Parathyroid adenoma (tissue), 2 donors: ENCODE data around the gene LDHAL6A.
"Not testable (repeated sequence)": the region's sequence is repeated elsewhere in the genome, so short reads cannot be mapped to it uniquely, and the experiment has no call there.

Source experiments
- H2AFZ ChIP-seq: fragments of 300-600 bp; sonication (generic); one replicate; pipeline ENCODE4 v1.7.0; 2017; ENCODE audit warnings: antibody characterized with exemption, mild to moderate bottlenecking
- H3K27ac ChIP-seq: fragments of 300-600 bp; sonication (generic); one replicate; pipeline ENCODE4 v1.7.0; 2017
- H3K27me3 ChIP-seq: fragments of 300-600 bp; sonication (generic); one replicate; pipeline ENCODE4 v1.7.0; 2017; ENCODE audit warnings: low read length; ENCODE audit not compliant: control insufficient read depth, insufficient read depth
- H3K36me3 ChIP-seq: fragments of 300-600 bp; sonication (generic); one replicate; pipeline ENCODE4 v1.7.0; 2017; ENCODE audit warnings: low read length; ENCODE audit not compliant: control insufficient read depth, insufficient read depth
- H3K4me1 ChIP-seq: fragments of 300-600 bp; sonication (generic); one replicate; pipeline ENCODE4 v1.7.0; 2017; ENCODE audit warnings: control low read depth
- H3K4me2 ChIP-seq: fragments of 300-600 bp; sonication (generic); one replicate; pipeline ENCODE4 v1.7.0; 2017; ENCODE audit warnings: low read length
- H3K4me3 ChIP-seq: fragments of 300-600 bp; sonication (generic); one replicate; pipeline ENCODE4 v1.7.0; 2017; ENCODE audit warnings: low read depth, low read length
- H3K79me2 ChIP-seq: fragments of 300-600 bp; sonication (generic); one replicate; pipeline ENCODE4 v1.7.0; 2017; ENCODE audit warnings: control low read depth
- H3K9ac ChIP-seq: fragments of 300-600 bp; sonication (generic); one replicate; pipeline ENCODE4 v1.7.0; 2017; ENCODE audit warnings: mild to moderate bottlenecking
- H3K9me3 ChIP-seq: fragments of 300-600 bp; sonication (generic); one replicate; pipeline ENCODE4 v1.7.0; 2017; ENCODE audit warnings: low read length; ENCODE audit not compliant: control insufficient read depth
- TF ChIP-seq, protein P1 (sequence below): fragments of 300-600 bp; sonication (generic); IDR thresholded peaks from one replicate; pipeline ENCODE4 v1.7.0; 2017; ENCODE audit warnings: antibody characterized with exemption, mild to moderate bottlenecking
- donor health status: primary hyperparathyroidism.

LDHAL6A gene

GRCh38 chr11:18455686-18456372, at the start of gene LDHAL6A:
Gene LDHAL6A (plus strand): TSS chr11:18455856. CDS start chr11:18456681, 825 bp downstream.
- TF ChIP-seq, protein P1, sequence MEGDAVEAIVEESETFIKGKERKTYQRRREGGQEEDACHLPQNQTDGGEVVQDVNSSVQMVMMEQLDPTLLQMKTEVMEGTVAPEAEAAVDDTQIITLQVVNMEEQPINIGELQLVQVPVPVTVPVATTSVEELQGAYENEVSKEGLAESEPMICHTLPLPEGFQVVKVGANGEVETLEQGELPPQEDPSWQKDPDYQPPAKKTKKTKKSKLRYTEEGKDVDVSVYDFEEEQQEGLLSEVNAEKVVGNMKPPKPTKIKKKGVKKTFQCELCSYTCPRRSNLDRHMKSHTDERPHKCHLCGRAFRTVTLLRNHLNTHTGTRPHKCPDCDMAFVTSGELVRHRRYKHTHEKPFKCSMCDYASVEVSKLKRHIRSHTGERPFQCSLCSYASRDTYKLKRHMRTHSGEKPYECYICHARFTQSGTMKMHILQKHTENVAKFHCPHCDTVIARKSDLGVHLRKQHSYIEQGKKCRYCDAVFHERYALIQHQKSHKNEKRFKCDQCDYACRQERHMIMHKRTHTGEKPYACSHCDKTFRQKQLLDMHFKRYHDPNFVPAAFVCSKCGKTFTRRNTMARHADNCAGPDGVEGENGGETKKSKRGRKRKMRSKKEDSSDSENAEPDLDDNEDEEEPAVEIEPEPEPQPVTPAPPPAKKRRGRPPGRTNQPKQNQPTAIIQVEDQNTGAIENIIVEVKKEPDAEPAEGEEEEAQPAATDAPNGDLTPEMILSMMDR: no peak
- H3K4me3 ChIP-seq: no peak within 1 kb of the TSS
- no peaks in the 10 kb centered on the region for H3K4me1 ChIP-seq
- H3K27ac ChIP-seq: no peak within 1 kb of the TSS
- no peaks in the 10 kb centered on the region for H3K36me3 ChIP-seq
- no peaks in the 10 kb centered on the region for H3K27me3 ChIP-seq
- no peaks in the 10 kb centered on the region for H3K79me2 ChIP-seq
- no peak within 1 kb of the TSS for H3K4me2 ChIP-seq
- H3K9ac ChIP-seq: no peak within 1 kb of the TSS
- no peak within 1 kb of the TSS for H2AFZ ChIP-seq
- no peaks in the 10 kb centered on the region for H3K9me3 ChIP-seq

GRCh38 chr11:18407400-18407799, 48.3 kb upstream of the LDHAL6A start:
- H2AFZ ChIP-seq, H3K4me1 ChIP-seq, H3K9ac ChIP-seq, H3K27ac ChIP-seq, H3K36me3 ChIP-seq, H3K4me2 ChIP-seq, H3K9me3 ChIP-seq, H3K79me2 ChIP-seq, H3K27me3 ChIP-seq, H3K4me3 ChIP-seq: not testable (repeated sequence)

DNA sequence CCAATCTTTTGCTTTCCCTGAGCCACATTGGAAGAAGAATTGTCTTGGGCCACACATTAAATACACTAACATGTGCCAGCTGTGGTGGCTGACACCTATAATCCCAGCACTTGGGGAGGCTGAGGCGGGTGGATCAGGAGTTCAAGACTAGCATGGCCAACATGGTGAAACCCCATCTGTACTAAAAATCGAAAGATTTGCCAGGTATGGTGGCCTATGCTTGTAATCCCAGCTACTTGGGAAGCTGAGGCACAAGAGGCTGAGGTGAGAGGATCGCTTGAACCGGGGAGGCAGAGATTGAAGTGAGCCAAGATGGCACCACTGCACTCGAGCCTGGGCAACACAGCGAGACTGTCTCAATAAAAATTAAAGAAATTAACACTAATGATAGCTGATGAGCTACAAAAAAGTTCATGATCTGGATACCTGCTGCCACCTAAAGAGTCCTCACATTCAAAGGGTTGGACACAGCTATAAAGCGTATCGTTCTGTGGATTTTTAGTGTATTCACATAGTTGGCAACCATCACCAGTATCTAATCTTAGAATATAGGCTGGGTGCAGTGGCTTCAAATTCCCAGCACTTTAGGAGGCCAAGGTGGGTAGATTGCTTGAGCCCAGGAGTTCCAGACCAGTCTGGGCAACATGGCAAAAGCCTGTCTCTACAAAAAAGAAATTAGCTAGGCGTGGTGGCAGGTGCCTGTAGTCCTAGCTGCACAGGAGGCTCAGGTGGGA, 46.9 kb upstream of the LDHAL6A start:
- Histone ChIP-seq H3K4me3 (no peak overlapping the region), H3K4me1 (no peaks in the 10 kb centered on the region), H3K9me3 (no peaks in the 10 kb centered on the region), H2AFZ (no peak overlapping the region), H3K36me3 (no peaks in the 10 kb centered on the region), H3K27ac (no peak overlapping the region), H3K9ac (no peak overlapping the region), H3K4me2 (no peak overlapping the region), H3K79me2 (no peaks in the 10 kb centered on the region), H3K27me3 (no peaks in the 10 kb centered on the region)
- TF ChIP-seq, protein P1: no peak

DNA sequence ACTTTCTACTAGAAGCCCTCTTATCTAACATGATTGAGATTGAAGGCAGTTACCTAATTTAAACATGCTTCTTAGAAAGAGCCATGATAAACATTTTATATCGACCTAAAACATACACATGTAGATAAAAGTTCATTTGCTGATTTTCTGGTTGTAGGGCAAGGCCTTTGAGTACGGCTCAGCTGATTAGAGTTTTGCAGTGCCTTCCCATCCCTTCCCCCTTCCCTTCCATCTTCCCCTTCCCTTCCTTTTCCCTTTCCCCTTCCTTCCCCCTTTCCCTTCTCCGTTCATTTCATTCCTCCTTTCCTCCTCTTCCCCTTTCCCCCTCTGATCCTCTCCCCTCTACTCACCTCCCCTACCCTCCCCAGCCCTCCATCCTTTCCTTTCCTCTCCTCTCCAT, 39.2 kb upstream of the LDHAL6A start:
- Histone ChIP-seq H3K36me3 (no peaks in the 10 kb centered on the region), H3K27me3 (no peaks in the 10 kb centered on the region), H3K4me2 (no peak overlapping the region), H2AFZ (no peak overlapping the region), H3K27ac (no peak overlapping the region), H3K9ac (no peak overlapping the region), H3K9me3 (no peaks in the 10 kb centered on the region), H3K4me1 (no peaks in the 10 kb centered on the region), H3K79me2 (no peaks in the 10 kb centered on the region), H3K4me3 (no peak overlapping the region)
- TF ChIP-seq, protein P1: no peak

DNA sequence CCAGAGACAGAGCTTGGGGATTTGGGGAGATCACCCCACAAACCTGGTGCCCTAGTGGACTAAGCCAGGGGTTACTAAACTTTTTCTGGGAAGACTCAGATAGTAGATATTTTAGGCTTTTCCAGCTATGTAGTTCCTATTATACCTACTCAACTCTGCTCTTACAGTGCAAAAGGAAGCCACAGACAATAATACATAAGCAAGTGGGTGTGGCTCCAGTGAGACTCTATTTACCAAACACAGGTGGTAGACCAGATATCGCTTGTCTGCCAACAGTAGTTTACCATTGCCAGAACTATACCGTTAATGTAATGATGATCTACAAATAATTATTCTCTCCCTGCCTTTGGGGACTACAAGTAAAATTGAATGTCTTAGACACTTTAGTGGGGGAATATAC, 36.6 kb upstream of the LDHAL6A start:
- H3K36me3 ChIP-seq: no peaks in the 10 kb centered on the region
- no peak overlapping the region for H2AFZ ChIP-seq
- H3K4me3 ChIP-seq: no peak overlapping the region
- H3K9me3 ChIP-seq: no peaks in the 10 kb centered on the region
- H3K4me2 ChIP-seq: no peak overlapping the region
- no peaks in the 10 kb centered on the region for H3K4me1 ChIP-seq
- H3K27me3 ChIP-seq: no peaks in the 10 kb centered on the region
- H3K9ac ChIP-seq: no peak overlapping the region
- no peak overlapping the region for H3K27ac ChIP-seq
- TF ChIP-seq, protein P1: no peak
- H3K79me2 ChIP-seq: no peaks in the 10 kb centered on the region
